Progenitor cell of endocrine pancreas (in vitro differentiated cells): ENCODE results near the gene PREP. TPM values are rescaled to one million over a fixed set of nuclear protein-coding genes. Genes with fewer than 3 reads are reported as not detected.
A peak's percentile ranks its signal among the peaks of the same experiment; 100 is the strongest.

ENCODE experiments used
- DNase-seq: peaks from one replicate; pipeline ENCODE4 v3.0.0; 2021; ENCODE audit warnings: low spot score; ENCODE audit not compliant: unreplicated experiment
- H3K27ac Mint-ChIP-seq: 2 replicates; pipeline ENCODE4 v1.8.0; 2021; ENCODE audit warnings: mild to moderate bottlenecking, moderate library complexity, mixed read lengths
- H3K27me3 Mint-ChIP-seq: 2 replicates; pipeline ENCODE4 v1.8.0; 2021; ENCODE audit warnings: mixed read lengths
- H3K36me3 Mint-ChIP-seq: 2 replicates; pipeline ENCODE4 v1.8.0; 2022; ENCODE audit warnings: mixed read lengths; ENCODE audit not compliant: insufficient read depth
- H3K4me1 Mint-ChIP-seq: 2 replicates; pipeline ENCODE4 v1.8.0; 2021; ENCODE audit warnings: low read depth, mixed read lengths
- H3K4me3 Mint-ChIP-seq: 2 replicates; pipeline ENCODE4 v1.8.0; 2021; ENCODE audit warnings: low read depth, mild to moderate bottlenecking, moderate library complexity, mixed read lengths
- H3K9me3 Mint-ChIP-seq: 2 replicates; pipeline ENCODE4 v1.8.0; 2021; ENCODE audit warnings: low read depth, mixed read lengths
- CTCF ChIP-seq: fragments of 200-600 bp; sonication (generic); IDR thresholded peaks from one replicate; pipeline ENCODE4 v1.5.0; 2021; ENCODE audit warnings: antibody characterized with exemption, mild to moderate bottlenecking; ENCODE audit not compliant: unreplicated experiment
- total RNA-seq: library from RNA; stranded (reverse); gene quantifications from 2 replicates; pipeline ENCODE4 v1.2.1, GENCODE V29; 2021

PREP gene
- total RNA-seq, 1 donor from 2014 or later = 43.3 TPM

GRCh38 chr6:105259913-105260889 lies 142.7 kb downstream of the PREP start:
- Mint-ChIP-seq H3K27ac (peak overlapping the region; percentile 12), H3K4me1 (peaks cover 26% of the 10 kb centered on the region), H3K27me3 (peaks cover 3% of the 10 kb centered on the region), H3K4me3 (no peak overlapping the region), H3K9me3 (peaks cover 3% of the 10 kb centered on the region), H3K36me3 (no peaks in the 10 kb centered on the region)
- no peak for TF ChIP-seq CTCF
- DNase-seq = no peak

GRCh38 chr6:105258816-105259215 lies 144.1 kb downstream of the PREP start:
- no peak for DNase-seq
- H3K4me1 Mint-ChIP-seq = peaks cover 30% of the 10 kb centered on the region
- no peak overlapping the region for H3K4me3 Mint-ChIP-seq
- H3K36me3 Mint-ChIP-seq = peaks cover 1% of the 10 kb centered on the region
- peaks cover 3% of the 10 kb centered on the region for H3K27me3 Mint-ChIP-seq
- peak overlapping the region; percentile 60 for H3K27ac Mint-ChIP-seq
- peaks cover 6% of the 10 kb centered on the region for H3K9me3 Mint-ChIP-seq
- TF ChIP-seq CTCF = no peak

- H3K27ac Mint-ChIP-seq = no peak overlapping the region
- H3K4me1 Mint-ChIP-seq = peaks cover 34% of the 10 kb centered on the region
These were observed 145.5 kb downstream of the PREP start for GRCh38 chr6:105257340-105257739.

GRCh38 chr6:105256619-105257018 lies 146.3 kb downstream of the PREP start:
- no peak for DNase-seq
- Mint-ChIP-seq H3K27me3 (peaks cover 3% of the 10 kb centered on the region), H3K4me1 (peaks cover 34% of the 10 kb centered on the region), H3K9me3 (peaks cover 6% of the 10 kb centered on the region), H3K4me3 (no peak overlapping the region), H3K27ac (no peak overlapping the region), H3K36me3 (peaks cover 1% of the 10 kb centered on the region)
- no peak for TF ChIP-seq CTCF

More at GRCh38 chr6:105257340-105257739, 145.5 kb downstream of the PREP start:
- Mint-ChIP-seq H3K4me3 (no peak overlapping the region), H3K27me3 (peaks cover 3% of the 10 kb centered on the region), H3K9me3 (peaks cover 6% of the 10 kb centered on the region), H3K36me3 (peaks cover 1% of the 10 kb centered on the region)
- no peak for TF ChIP-seq CTCF
- no peak for DNase-seq

GRCh38 chr6:105253787-105254186 lies 149.1 kb downstream of the PREP start:
- no peaks in the 10 kb centered on the region for H3K27me3 Mint-ChIP-seq
- H3K9me3 Mint-ChIP-seq = peaks cover 6% of the 10 kb centered on the region
- no peak for TF ChIP-seq CTCF
- peaks cover 1% of the 10 kb centered on the region for H3K36me3 Mint-ChIP-seq
- no peak for DNase-seq
- H3K27ac Mint-ChIP-seq = no peak overlapping the region
- H3K4me3 Mint-ChIP-seq = no peak overlapping the region
- peaks cover 26% of the 10 kb centered on the region for H3K4me1 Mint-ChIP-seq
